CD4-positive, alpha-beta T cell (primary cell): ENCODE results near the gene HSD17B2. TPM values are rescaled to one million over a fixed set of nuclear protein-coding genes. Genes with fewer than 3 reads are reported as not detected.

Experiments used
- ATAC-seq: fragments of 200-7000 bp; cut with Tn5 transposase; one replicate; pipeline ENCODE4 v1.10.0; 2022; ENCODE audit warnings: mild to moderate bottlenecking; ENCODE audit not compliant: poor library complexity
- CTCF ChIA-PET: fragments of 350-600 bp; sonication (Branson Sonifier 250); formaldehyde crosslinking; loops from one replicate; lab custom pipeline; 2021; ENCODE audit warnings: antibody characterized with exemption, inconsistent platforms; lab: Charles Lee
- POLR2A ChIA-PET: fragments of 350-600 bp; sonication (Branson Sonifier 250); formaldehyde crosslinking; loops from one replicate; lab custom pipeline; 2021; ENCODE audit warnings: antibody characterized with exemption, inconsistent platforms; lab: Charles Lee
- DNase-seq, 14 experiments: peaks; one replicate each; pipeline ENCODE4 v3.0.0-alpha.2; 2013 to 2020; ENCODE audit warnings: mixed read lengths in 2 of 14
- H3K27ac ChIP-seq, 2 donors: one replicate each; pipeline versions ENCODE4 v1.5.1 to v1.7.0; 2013; ENCODE audit warnings: low read length in 2 of 2, low read depth in 1 of 2, mild to moderate bottlenecking in 1 of 2
- H3K27me3 ChIP-seq, 2 experiments: 1 replicate in 1 of 2; 2 replicates in 1 of 2; pipeline versions ENCODE4 v1.6.1 to v1.7.0; 2013; ENCODE audit warnings: low read length in 2 of 2, control low read depth in 1 of 2, mild to moderate bottlenecking in 1 of 2, moderate library complexity in 1 of 2; ENCODE audit not compliant: insufficient read depth in 2 of 2, control insufficient read depth in 1 of 2
- H3K36me3 ChIP-seq: one replicate; pipeline ENCODE4 v1.6.1; 2013; ENCODE audit warnings: low read length, control low read depth; ENCODE audit not compliant: insufficient read depth
- H3K4me1 ChIP-seq: one replicate; pipeline ENCODE4 v1.6.1; 2013; ENCODE audit warnings: low read length, control low read depth; ENCODE audit not compliant: insufficient read depth
- H3K4me3 ChIP-seq: one replicate; pipeline ENCODE4 v1.5.1; 2013; ENCODE audit warnings: mild to moderate bottlenecking, low read length, moderate library complexity
- H3K9me3 ChIP-seq, 2 experiments: 1 replicate in 1 of 2; 2 replicates in 1 of 2; pipeline versions ENCODE4 v1.6.1 to v1.7.0; 2013; ENCODE audit warnings: low read length in 2 of 2, mild to moderate bottlenecking in 2 of 2, control low read depth in 1 of 2, moderate library complexity in 1 of 2; ENCODE audit not compliant: control insufficient read depth in 1 of 2, insufficient read depth in 1 of 2
- H3K27ac Mint-ChIP-seq: one replicate; pipeline ENCODE4 v1.8.0; 2020; ENCODE audit warnings: mixed read lengths
- H3K27me3 Mint-ChIP-seq: one replicate; pipeline ENCODE4 v1.8.0; 2021; ENCODE audit warnings: mixed read lengths
- H3K36me3 Mint-ChIP-seq: one replicate; pipeline ENCODE4 v1.8.0; 2021; ENCODE audit warnings: low read depth, mixed read lengths
- H3K4me1 Mint-ChIP-seq: one replicate; pipeline ENCODE4 v1.8.0; 2021; ENCODE audit warnings: low read depth, mixed read lengths
- H3K4me3 Mint-ChIP-seq: one replicate; pipeline ENCODE4 v1.8.0; 2020; ENCODE audit warnings: mild to moderate bottlenecking, mixed read lengths
- H3K9me3 Mint-ChIP-seq: one replicate; pipeline ENCODE4 v1.8.0; 2020; ENCODE audit warnings: mixed read lengths
- intact Hi-C, 2 experiments: fragments of 100-400 bp; cut with DNase I in 1 of 2; cut with micrococcal nuclease in 1 of 2; formaldehyde crosslinking; loops; one replicate each; pipeline versions ENCODE4 v1.15.1 to v1.9.0; 2023 to 2025; cut with DNase I, micrococcal nuclease
- total RNA-seq, 174 experiments: library from RNA in 2 of 174; stranded (reverse) in 2 of 174; gene quantifications; one replicate each; pipeline ENCODE4 v1.2.3 and lab custom pipeline; 2021 to 2026
- TF ChIP-seq, protein P1 (sequence below): fragments of 200-600 bp; IDR thresholded peaks from one replicate; pipeline ENCODE4 v1.8.0; 2022; ENCODE audit warnings: antibody characterized with exemption, mild to moderate bottlenecking

Gene HSD17B2
- total RNA-seq, 2 experiments from 2014 or later, result not detected

GRCh38 chr16:81992859-81993258, 42.2 kb upstream of the HSD17B2 start:
- no peak overlapping the region for H3K4me3 ChIP-seq
- no peaks in the 10 kb centered on the region for H3K4me1 ChIP-seq
- H3K9me3 Mint-ChIP-seq, result no peaks in the 10 kb centered on the region
- no peaks in the 10 kb centered on the region for H3K9me3 ChIP-seq
- no peaks in the 10 kb centered on the region for H3K27me3 ChIP-seq
- POLR2A ChIA-PET, result no interaction called here
- CTCF ChIA-PET, result no interaction called here
- TF ChIP-seq, protein P1, sequence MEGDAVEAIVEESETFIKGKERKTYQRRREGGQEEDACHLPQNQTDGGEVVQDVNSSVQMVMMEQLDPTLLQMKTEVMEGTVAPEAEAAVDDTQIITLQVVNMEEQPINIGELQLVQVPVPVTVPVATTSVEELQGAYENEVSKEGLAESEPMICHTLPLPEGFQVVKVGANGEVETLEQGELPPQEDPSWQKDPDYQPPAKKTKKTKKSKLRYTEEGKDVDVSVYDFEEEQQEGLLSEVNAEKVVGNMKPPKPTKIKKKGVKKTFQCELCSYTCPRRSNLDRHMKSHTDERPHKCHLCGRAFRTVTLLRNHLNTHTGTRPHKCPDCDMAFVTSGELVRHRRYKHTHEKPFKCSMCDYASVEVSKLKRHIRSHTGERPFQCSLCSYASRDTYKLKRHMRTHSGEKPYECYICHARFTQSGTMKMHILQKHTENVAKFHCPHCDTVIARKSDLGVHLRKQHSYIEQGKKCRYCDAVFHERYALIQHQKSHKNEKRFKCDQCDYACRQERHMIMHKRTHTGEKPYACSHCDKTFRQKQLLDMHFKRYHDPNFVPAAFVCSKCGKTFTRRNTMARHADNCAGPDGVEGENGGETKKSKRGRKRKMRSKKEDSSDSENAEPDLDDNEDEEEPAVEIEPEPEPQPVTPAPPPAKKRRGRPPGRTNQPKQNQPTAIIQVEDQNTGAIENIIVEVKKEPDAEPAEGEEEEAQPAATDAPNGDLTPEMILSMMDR, result no peak
- no peak overlapping the region for H3K27ac Mint-ChIP-seq
- peaks cover under 1% of the 10 kb centered on the region for H3K36me3 ChIP-seq
- no peaks in the 10 kb centered on the region for H3K4me1 Mint-ChIP-seq
- peaks cover 22% of the 10 kb centered on the region for H3K36me3 Mint-ChIP-seq
- no peak overlapping the region for H3K27ac ChIP-seq
- intact Hi-C loops, result no loop called here
- H3K4me3 Mint-ChIP-seq, result no peak overlapping the region
- no peak for ATAC-seq
- no peaks in the 10 kb centered on the region for H3K27me3 Mint-ChIP-seq
- no peak for DNase-seq

- no peaks in the 10 kb centered on the region for H3K4me1 ChIP-seq
- intact Hi-C loops, result no loop called here
- Mint-ChIP-seq H3K27me3 (no peaks in the 10 kb centered on the region), H3K4me1 (no peaks in the 10 kb centered on the region), H3K4me3 (no peak overlapping the region), H3K9me3 (no peaks in the 10 kb centered on the region), H3K36me3 (peaks cover 38% of the 10 kb centered on the region), H3K27ac (no peak overlapping the region)
- no peak overlapping the region for H3K4me3 ChIP-seq
- TF ChIP-seq, protein P1, result no peak
- H3K27ac ChIP-seq, result no peak overlapping the region
- no peak for ATAC-seq
- H3K27me3 ChIP-seq, result no peaks in the 10 kb centered on the region
- no peak for DNase-seq
- peaks cover 13% of the 10 kb centered on the region for H3K36me3 ChIP-seq
- CTCF ChIA-PET, result no interaction called here
- POLR2A ChIA-PET, result no interaction called here
- H3K9me3 ChIP-seq, result no peaks in the 10 kb centered on the region
Observed at GRCh38 chr16:81994485-81994884, 40.6 kb upstream of the HSD17B2 start.

GRCh38 chr16:81995651-81996050, 39.4 kb upstream of the HSD17B2 start:
- ATAC-seq (no peak), DNase-seq (no peak)
- Histone ChIP-seq H3K36me3 (peaks cover 23% of the 10 kb centered on the region), H3K4me3 (no peak overlapping the region), H3K4me1 (no peaks in the 10 kb centered on the region), H3K27me3 (no peaks in the 10 kb centered on the region), H3K27ac (no peak overlapping the region), H3K9me3 (no peaks in the 10 kb centered on the region)
- no peaks in the 10 kb centered on the region for H3K27me3 Mint-ChIP-seq
- CTCF ChIA-PET, result no interaction called here
- TF ChIP-seq, protein P1, result no peak
- H3K27ac Mint-ChIP-seq, result no peak overlapping the region
- H3K4me1 Mint-ChIP-seq, result no peaks in the 10 kb centered on the region
- H3K9me3 Mint-ChIP-seq, result no peaks in the 10 kb centered on the region
- POLR2A ChIA-PET, result no interaction called here
- H3K4me3 Mint-ChIP-seq, result no peak overlapping the region
- peaks cover 46% of the 10 kb centered on the region for H3K36me3 Mint-ChIP-seq
- intact Hi-C loops, result no loop called here
